BJ (cell line): Measurements from ENCODE around the gene ACSL3. TPM values are rescaled to one million over a fixed set of nuclear protein-coding genes. Genes with fewer than 3 reads are reported as not detected.

Experiments
- CTCF ChIA-PET: fragments of 350-600 bp; formaldehyde crosslinking; extraction: SDS; loops from one replicate; lab custom pipeline; 2021; ENCODE audit warnings: antibody characterized with exemption, inconsistent platforms; lab: Yijun Ruan, JAX
- POLR2A ChIA-PET: fragments of 300-600 bp; sonication (Branson Sonifier 250); formaldehyde crosslinking; extraction: SDS; loops from one replicate; lab custom pipeline; 2021; ENCODE audit warnings: antibody characterized with exemption; lab: Charles Lee
- DNase-seq: peaks from one replicate; pipeline ENCODE4 v3.0.0-alpha.2; 2011; ENCODE audit warnings: low read depth
- H3K27me3 ChIP-seq: 2 replicates; pipeline ENCODE4 v1.6.0; 2011; ENCODE audit warnings: low read length; ENCODE audit not compliant: control insufficient read depth, insufficient read depth
- H3K36me3 ChIP-seq: 2 replicates; pipeline ENCODE4 v1.5.1; 2011; ENCODE audit warnings: low read length; ENCODE audit not compliant: control insufficient read depth, insufficient read depth
- H3K4me3 ChIP-seq: 2 replicates; pipeline ENCODE4 v1.5.1; 2011; ENCODE audit warnings: low read depth, mild to moderate bottlenecking, control low read depth, low read length
- polyA plus RNA-seq: library from polyadenylated mRNA; depleted of rRNA; stranded (reverse); fragments of >200 nt; gene quantifications from 2 replicates; pipeline ENCODE4 v1.2.3, GENCODE V29; 2011
- TF ChIP-seq, protein P1 (sequence below): IDR thresholded peaks from 2 replicates; pipeline ENCODE4 v1.5.1; 2011; ENCODE audit warnings: low read depth, mild to moderate bottlenecking, control low read depth, inconsistent platforms, low read length, moderate library complexity; ENCODE audit not compliant: insufficient read depth

The ACSL3 gene
- polyA plus RNA-seq, 1 experiment = 46.3 TPM

DNA sequence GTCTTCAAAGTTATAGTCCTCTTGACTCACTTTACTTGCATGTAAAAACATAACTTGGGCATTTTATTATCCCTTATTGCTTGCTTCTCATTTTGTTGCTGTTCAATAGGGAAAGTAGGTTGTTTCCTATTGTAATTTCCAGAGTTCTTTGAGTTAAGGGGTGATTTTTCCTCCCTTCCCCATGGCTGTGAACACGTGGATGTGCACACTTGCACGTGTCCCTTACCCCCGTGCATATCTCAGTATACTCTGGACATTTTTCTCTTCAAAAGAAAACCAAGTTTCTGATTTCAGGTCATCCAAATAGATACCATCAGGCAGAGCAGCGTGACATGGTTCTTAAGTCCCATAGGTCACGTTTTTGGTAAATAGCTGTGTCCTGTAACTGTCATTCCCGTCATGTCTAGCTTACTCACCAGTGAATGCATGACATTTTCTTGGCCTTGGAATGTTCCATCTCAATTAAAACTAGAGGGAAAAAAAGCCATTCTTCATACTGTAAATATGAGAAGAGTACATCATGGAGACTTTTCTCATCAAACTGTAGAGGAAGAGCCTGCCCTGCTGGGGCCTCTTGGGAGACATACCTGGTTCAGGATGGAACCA, 107.8 kb downstream of the ACSL3 start:
- H3K36me3 ChIP-seq = no peaks in the 10 kb centered on the region
- H3K27me3 ChIP-seq = no peaks in the 10 kb centered on the region
- no peak for DNase-seq
- ChIA-PET CTCF (interaction anchor here (0.6 to 1.9 kb wide), 3 partner anchors 9 to 859 kb away, joined by 3 to 8 read pairs (median 4); no protein-coding TSS in a partner anchor), POLR2A (no interaction called here)
- H3K4me3 ChIP-seq = no peak overlapping the region
- TF ChIP-seq, protein P1, sequence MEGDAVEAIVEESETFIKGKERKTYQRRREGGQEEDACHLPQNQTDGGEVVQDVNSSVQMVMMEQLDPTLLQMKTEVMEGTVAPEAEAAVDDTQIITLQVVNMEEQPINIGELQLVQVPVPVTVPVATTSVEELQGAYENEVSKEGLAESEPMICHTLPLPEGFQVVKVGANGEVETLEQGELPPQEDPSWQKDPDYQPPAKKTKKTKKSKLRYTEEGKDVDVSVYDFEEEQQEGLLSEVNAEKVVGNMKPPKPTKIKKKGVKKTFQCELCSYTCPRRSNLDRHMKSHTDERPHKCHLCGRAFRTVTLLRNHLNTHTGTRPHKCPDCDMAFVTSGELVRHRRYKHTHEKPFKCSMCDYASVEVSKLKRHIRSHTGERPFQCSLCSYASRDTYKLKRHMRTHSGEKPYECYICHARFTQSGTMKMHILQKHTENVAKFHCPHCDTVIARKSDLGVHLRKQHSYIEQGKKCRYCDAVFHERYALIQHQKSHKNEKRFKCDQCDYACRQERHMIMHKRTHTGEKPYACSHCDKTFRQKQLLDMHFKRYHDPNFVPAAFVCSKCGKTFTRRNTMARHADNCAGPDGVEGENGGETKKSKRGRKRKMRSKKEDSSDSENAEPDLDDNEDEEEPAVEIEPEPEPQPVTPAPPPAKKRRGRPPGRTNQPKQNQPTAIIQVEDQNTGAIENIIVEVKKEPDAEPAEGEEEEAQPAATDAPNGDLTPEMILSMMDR = no peak

DNA sequence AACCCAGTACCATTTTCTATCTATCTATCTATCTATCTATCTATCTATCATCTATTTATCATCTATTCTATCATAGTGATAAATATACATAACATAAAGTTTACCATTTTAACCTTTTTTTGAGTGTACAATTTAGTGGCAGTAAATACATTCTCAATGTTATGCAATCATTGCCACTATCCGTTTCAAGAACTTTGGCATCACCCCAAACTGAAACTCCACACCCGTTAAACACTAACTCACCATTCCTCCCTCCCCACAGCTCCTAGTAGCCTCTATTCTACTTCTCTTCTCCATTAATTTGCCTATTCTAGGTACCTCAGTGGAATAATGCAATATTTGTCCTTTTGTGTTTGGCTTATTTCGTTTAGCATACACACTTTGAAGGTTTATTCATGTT, 108.7 kb downstream of the ACSL3 start:
- no peak for DNase-seq
- CTCF ChIA-PET = interaction anchor here (0.6 to 1.9 kb wide), 3 partner anchors 10 to 261 kb away, joined by 3 to 8 read pairs (median 4); no protein-coding TSS in a partner anchor
- no peaks in the 10 kb centered on the region for H3K36me3 ChIP-seq
- POLR2A ChIA-PET = no interaction called here
- no peaks in the 10 kb centered on the region for H3K27me3 ChIP-seq
- TF ChIP-seq, protein P1 = no peak
- no peak overlapping the region for H3K4me3 ChIP-seq

DNA sequence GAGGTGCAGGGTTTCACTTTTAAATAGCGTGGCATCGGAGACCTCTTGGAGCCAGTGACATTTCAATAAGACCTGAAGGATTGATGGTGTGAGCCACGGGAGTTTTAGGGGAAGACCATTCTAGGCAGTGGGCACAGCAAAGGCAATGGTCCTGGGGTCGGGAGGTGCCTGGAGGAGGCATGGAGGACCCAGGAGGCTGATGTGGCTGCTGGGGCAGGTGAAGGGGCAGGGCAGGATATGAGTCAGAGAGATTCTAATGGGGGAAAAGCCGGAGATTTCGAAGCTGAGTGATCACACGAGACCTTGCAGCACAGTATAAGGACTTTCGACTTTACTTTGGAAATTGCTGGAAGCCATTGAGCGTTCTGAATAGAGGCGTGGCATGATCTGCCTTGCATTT, 111.6 kb downstream of the ACSL3 start:
- no peak for DNase-seq
- H3K4me3 ChIP-seq = no peak overlapping the region
- TF ChIP-seq, protein P1 = no peak
- no peaks in the 10 kb centered on the region for H3K36me3 ChIP-seq
- ChIA-PET CTCF (interaction anchor here (0.6 to 2.2 kb wide), 34 partner anchors 8 to 895 kb away, joined by 3 to 28 read pairs (median 4); partner anchors contain the start of gene KCNE4), POLR2A (no interaction called here)
- no peaks in the 10 kb centered on the region for H3K27me3 ChIP-seq

DNA sequence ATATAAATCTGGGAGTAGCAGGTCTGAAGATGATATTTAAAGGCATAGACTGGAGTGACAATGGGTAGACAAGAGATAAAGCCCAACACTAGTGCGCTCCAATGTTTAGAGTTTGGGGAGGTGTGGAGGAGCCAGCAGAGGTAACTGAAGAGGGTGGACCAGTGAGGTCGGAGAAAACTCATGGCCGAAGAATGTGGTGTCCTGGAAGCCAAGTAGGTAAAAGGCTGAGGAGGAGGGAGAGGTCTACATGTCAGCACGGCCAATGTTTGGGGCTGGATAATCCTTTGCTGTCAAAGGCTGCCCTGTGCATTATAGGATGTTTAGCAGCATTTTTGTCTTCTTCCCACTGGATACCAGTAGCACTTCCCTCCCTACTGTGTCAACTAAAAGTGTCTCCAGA, 112.4 kb downstream of the ACSL3 start:
- no peak overlapping the region for H3K4me3 ChIP-seq
- no peaks in the 10 kb centered on the region for H3K36me3 ChIP-seq
- CTCF ChIA-PET = interaction anchor here (0.9 to 2.2 kb wide), 3 partner anchors 10 to 274 kb away, joined by 3 to 28 read pairs (median 19); no protein-coding TSS in a partner anchor
- TF ChIP-seq, protein P1 = no peak
- H3K27me3 ChIP-seq = no peaks in the 10 kb centered on the region
- POLR2A ChIA-PET = no interaction called here
- DNase-seq = no peak

DNA sequence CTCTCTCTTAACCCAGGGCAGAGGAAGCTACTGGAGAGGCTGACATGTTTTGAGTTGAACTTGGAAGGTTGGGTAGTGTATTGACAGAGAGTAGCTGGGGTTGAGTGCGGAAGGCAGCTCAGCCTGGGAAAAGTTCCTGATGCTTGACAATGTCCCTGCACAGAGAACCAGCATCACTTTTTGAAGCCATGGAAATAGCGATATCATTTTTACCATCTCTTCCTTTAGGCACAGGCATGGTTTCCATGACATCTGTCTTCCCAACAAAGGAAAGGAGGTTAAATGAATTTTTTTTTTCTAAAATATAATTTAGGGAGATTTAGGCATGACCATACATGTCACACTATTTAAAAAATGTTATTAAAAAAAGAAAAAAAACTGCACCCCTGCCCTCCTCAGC, 112.9 kb downstream of the ACSL3 start:
- H3K27me3 ChIP-seq = no peaks in the 10 kb centered on the region
- no peak overlapping the region for H3K4me3 ChIP-seq
- ChIA-PET CTCF (interaction anchor here (0.9 kb wide), 1 partner anchor 274 kb away, joined by 3 read pairs; no protein-coding TSS in a partner anchor), POLR2A (no interaction called here)
- DNase-seq = no peak
- H3K36me3 ChIP-seq = no peaks in the 10 kb centered on the region
- TF ChIP-seq, protein P1 = no peak
